ENCODE data around the gene SPAG6. TPM values are rescaled to one million over a fixed set of nuclear protein-coding genes. Genes with fewer than 3 reads are reported as not detected.

SPAG6 gene
- total and polyA plus RNA-seq, 10 donors: 0.11 TPM; not detected in 9

- no peak for DNase-seq
- Histone ChIP-seq H3K4me1 (peaks cover 0 to 24% (median 7%) of the 10 kb centered on the region in 6 donors), H3K4me3 (no peak overlapping the region), H3K9me3 (no peaks in the 10 kb centered on the region), H3K27ac (no peak overlapping the region), H3K36me3 (no peaks in the 10 kb centered on the region), H3K27me3 (replicated peaks in 1 of 7) (no peaks in the 10 kb centered on the region)
- no peak for TF ChIP-seq POLR2AphosphoS5 (IDR thresholded peaks at IDR 0.05)
- intact Hi-C loops (cut with DNase I; ENCODE audit: low total_unique reads): no loop called here
Measured at GRCh38 chr10:22370320-22370719, 25.0 kb downstream of the SPAG6 start.

- Histone ChIP-seq H3K27me3 (replicated peaks in 1 of 7) (no peaks in the 10 kb centered on the region), H3K9me3 (no peaks in the 10 kb centered on the region), H3K4me3 (no peak overlapping the region), H3K4me1 (peaks cover 0 to 20% (median 7%) of the 10 kb centered on the region in 6 donors), H3K36me3 (no peaks in the 10 kb centered on the region), H3K27ac (no peak overlapping the region)
- no peak for DNase-seq
- intact Hi-C loops (cut with DNase I; ENCODE audit: low total_unique reads): no loop called here
- WGBS, 5 donors: 91 to 97% (median 94%) methylated on average over 6 of the region's 6 CpGs
- TF ChIP-seq CTCF (IDR thresholded peaks at IDR 0.05 in 8 of 11, conservative IDR thresholded peaks at IDR 0.05 in 3 of 11): no peak
- TF ChIP-seq POLR2AphosphoS5 (IDR thresholded peaks at IDR 0.05): no peak
- no peak for TF ChIP-seq POLR2A (IDR thresholded peaks at IDR 0.05)
Measured at GRCh38 chr10:22372298-22372697, 27.0 kb downstream of the SPAG6 start.

GRCh38 chr10:22372917-22373316, 27.6 kb downstream of the SPAG6 start:
- H3K4me3 ChIP-seq: no peak overlapping the region
- no peak for TF ChIP-seq POLR2A (IDR thresholded peaks at IDR 0.05)
- TF ChIP-seq POLR2AphosphoS5 (IDR thresholded peaks at IDR 0.05): no peak
- TF ChIP-seq CTCF (IDR thresholded peaks at IDR 0.05 in 8 of 11, conservative IDR thresholded peaks at IDR 0.05 in 3 of 11): no peak
- H3K4me1 ChIP-seq: peaks cover 0 to 15% (median 7%) of the 10 kb centered on the region in 6 donors
- H3K9me3 ChIP-seq: no peaks in the 10 kb centered on the region
- H3K27me3 ChIP-seq (replicated peaks in 1 of 7): no peaks in the 10 kb centered on the region
- DNase-seq: no peak
- WGBS, 5 donors: 85 to 93% (median 89%) methylated on average over 9 of the region's 9 CpGs
- intact Hi-C loops (cut with DNase I; ENCODE audit: low total_unique reads): no loop called here
- no peaks in the 10 kb centered on the region for H3K36me3 ChIP-seq
- H3K27ac ChIP-seq: no peak overlapping the region

- no peak overlapping the region for H3K27ac ChIP-seq
- H3K9me3 ChIP-seq: no peaks in the 10 kb centered on the region
- WGBS, 5 donors: 47 to 56% (median 55%) methylated on average over 3 of the region's 3 CpGs
- TF ChIP-seq POLR2A (IDR thresholded peaks at IDR 0.05) (no peak), POLR2AphosphoS5 (IDR thresholded peaks at IDR 0.05) (no peak), CTCF (IDR thresholded peaks at IDR 0.05 in 8 of 11, conservative IDR thresholded peaks at IDR 0.05 in 3 of 11) (no peak)
- no peak for DNase-seq
- no peak overlapping the region for H3K4me3 ChIP-seq
- intact Hi-C loops (cut with DNase I; ENCODE audit: low total_unique reads): no loop called here
- peaks cover 0 to 13% (median 7%) of the 10 kb centered on the region in 6 donors for H3K4me1 ChIP-seq
- no peaks in the 10 kb centered on the region for H3K36me3 ChIP-seq
- no peaks in the 10 kb centered on the region for H3K27me3 ChIP-seq (replicated peaks in 1 of 7)
Measured at GRCh38 chr10:22374489-22375126, 29.3 kb downstream of the SPAG6 start.

Measured in spleen (tissue), 11 donors.